OCI-M2 (cell line): Measurements from ENCODE around the gene OTULIN.

Source experiments
- DNase-seq: peaks from one replicate; lab custom pipeline; 2025; ENCODE audit not compliant: unreplicated experiment; lab: John Stamatoyannopoulos, UW

Gene OTULIN

DNA sequence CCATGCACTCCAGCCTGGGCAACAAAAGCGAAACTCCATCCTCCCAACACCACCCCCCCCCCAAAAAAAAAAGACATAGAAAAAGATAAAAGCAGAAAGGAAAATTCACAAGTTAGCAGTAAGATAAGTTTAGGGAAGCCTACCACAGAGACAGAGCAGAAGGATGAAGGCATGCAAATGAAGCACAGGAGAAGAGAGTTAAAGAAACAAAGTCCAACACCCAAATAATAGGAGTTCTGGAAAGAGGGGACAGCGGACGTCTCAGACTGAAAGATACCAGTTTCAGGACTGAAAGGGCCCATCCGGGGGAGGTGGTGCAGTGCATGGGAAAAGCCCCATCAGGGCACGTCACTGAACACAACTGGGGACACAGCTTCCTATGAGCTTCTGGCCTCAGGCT lies 54.3 kb downstream of the OTULIN start:
- no peak for DNase-seq

DNA sequence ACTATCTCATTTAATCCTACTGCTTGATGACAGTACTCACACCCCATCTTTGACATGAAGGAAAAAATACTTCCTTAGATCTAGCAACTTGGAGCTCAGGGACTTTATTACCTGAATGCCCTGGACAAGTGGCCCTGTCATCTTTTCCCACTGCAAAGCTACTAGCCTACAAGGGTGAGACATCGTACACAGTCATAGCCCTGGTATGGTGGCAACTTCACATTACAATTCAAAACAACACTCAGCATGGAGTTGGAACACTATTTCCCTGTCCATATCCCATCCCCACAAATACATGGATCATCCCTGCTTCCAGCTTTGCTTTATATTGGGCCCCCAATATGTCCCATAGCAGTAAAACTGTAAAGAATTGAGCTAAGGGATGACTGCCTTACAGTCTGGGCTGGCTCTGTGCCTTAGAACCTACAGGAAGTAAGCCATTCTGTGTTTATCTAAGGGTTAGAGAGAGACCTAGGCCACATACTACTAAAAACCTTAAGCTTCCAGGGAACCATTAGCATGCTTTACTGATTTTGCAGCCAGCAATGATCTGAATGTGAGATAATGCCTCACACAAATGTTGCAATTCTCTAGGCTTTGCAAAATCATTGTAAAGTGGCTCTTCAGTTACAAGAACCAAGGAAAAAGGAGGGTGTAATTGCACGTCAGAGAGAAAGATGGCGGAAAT lies 55.9 kb downstream of the OTULIN start:
- DNase-seq = no peak

GRCh38 chr5:14721990-14722656 lies 57.6 kb downstream of the OTULIN start:
- no peak for DNase-seq

GRCh38 chr5:14722923-14723322 lies 58.4 kb downstream of the OTULIN start:
- DNase-seq = no peak

DNA sequence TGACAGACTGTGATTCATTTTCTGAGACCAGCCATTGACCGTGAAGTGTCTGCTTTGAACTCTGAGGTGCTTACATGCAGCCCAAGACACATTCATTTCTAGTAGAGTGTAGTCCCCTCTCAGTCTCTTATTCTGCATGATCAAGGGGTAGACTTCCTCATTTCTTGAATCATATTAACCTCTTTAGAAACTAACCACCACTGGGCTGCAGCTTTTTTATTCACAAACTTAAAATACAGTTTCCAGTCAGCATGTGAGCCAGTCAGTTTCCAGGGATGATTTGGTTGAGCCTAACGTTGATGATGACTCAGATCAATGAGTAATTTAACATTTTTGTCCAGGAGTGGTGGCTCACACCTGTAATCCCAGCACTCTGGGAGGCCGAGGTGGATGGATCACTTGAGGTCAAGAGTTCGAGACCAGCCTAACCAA lies 59.2 kb downstream of the OTULIN start:
- no peak for DNase-seq

DNA sequence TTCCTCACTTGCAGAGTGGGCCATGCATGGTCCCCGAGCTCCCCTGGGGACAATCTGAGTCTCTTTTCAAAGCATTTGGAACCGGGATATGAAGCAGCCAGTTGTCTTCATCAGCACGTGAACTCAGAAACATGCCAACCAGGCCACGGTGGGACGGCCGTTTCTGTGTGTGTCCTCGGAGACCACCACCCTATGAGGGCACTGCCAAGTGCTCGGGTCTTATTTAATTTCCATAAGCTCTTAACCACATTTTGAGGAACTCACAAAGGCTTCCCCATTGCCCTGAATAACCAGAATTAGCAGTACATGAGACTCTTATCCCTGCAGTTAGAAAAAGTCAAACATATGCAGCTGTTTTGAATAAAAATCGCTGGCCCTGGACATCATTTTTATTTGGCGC lies 60.1 kb downstream of the OTULIN start:
- DNase-seq = no peak

DNA sequence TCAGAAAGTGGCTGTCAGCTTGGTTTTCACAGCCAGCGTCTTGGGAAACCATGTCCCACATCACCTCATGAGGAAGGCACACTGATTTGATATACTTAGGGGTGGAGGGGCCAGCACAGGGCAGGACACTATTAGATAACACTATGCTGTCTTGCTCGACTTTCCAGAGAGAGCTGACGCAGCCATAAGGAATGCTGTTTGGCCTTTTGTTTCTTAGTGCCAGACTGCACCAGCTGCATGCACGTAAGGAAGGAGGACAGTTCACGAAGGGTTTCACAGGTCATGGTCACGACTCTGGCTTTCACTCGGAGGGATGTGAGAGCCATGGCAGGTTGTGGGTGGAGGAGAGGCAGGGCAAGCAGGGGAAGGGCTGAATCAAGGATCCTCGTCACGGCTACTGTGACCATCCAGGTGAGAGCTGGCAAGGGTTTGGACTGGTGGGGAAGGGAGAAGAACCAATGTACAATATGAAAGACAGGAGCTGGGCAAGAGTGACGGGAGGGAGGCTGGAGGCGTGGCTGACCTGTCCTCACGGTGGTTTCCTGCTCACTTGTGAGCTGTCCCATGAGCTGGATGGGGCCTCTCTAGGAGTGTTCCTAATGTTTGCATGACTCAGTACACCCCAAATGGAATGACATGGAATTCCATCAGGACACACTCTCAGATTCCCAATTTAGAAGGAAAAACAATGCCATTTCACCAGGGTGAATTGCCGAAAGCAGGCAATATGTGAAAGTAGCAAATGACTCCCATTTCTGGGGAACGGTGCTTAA lies 61.7 kb downstream of the OTULIN start:
- DNase-seq = no peak

DNA sequence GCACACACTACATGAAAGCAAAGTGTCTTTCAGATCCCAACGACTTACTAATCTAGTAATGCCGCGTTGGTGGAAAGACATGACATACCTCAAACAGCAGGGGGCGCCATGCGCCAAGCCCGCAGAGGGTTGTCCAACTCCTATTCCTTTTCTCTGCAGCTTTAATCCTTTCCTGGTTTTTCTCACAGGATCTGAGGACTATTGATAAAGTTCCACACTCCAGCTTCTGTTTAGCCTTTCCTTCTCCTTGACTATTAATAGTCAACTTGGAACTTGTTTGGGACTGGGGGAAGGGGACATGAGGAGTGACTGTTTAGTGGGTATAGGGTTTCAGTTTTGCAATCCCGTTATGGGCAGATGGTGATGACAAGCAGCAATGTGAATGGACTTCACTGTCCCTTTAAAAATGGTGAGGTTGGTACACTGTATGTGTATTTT lies 62.9 kb downstream of the OTULIN start:
- DNase-seq = no peak

- DNase-seq = no peak
Measured at GRCh38 chr5:14727928-14728458, 63.5 kb downstream of the OTULIN start.

- no peak for DNase-seq
Measured at GRCh38 chr5:14728459-14728938, 64.0 kb downstream of the OTULIN start.

DNA sequence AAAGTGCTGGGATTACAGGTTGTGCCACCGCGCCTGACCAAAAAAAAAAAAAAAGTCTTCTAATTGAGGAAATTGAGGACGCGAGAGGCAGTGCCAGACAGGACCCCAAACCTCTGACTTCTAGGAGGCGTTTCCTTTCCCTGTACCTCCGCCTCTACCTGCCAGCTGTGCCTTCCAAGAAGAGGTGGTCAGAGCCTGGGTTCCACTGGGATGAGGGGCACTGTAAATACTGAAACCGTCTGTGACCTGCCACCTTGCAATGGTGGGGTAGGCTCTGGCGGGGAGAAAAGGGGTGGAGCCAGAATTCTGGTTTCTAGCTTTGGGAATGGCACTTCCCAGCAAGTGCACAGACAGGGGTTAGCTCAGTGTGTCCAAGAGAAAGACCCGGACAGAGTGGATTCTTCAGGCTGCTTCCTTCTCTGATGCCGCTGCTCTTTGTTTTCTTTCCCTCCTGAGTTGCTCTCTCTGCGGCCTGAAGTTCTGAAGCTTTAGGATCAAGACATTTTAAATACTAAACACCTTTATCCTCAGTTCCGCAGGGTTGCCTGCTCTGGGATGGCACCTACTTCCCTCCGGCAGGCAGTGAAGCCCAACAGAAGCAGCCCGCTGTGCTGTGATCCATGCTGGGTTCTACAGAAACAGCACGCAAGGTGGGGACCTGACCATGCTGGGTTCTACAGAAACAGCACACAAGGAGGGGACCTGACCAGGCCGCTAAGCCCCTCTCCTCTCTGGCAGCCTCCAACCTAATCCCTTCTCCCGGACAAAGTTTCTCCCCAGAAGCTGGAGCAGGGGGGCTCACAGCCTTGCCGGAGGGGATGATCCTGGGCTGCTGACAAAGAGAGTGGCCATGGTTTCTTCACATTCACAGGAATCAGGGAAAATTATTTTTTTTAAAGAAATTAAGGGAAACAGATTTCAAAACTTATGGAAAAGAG lies 65.2 kb downstream of the OTULIN start:
- DNase-seq = no peak

- DNase-seq = no peak
Measured at GRCh38 chr5:14730466-14730865, 65.9 kb downstream of the OTULIN start.

- no peak for DNase-seq
Measured at GRCh38 chr5:14730881-14731280, 66.4 kb downstream of the OTULIN start.

DNA sequence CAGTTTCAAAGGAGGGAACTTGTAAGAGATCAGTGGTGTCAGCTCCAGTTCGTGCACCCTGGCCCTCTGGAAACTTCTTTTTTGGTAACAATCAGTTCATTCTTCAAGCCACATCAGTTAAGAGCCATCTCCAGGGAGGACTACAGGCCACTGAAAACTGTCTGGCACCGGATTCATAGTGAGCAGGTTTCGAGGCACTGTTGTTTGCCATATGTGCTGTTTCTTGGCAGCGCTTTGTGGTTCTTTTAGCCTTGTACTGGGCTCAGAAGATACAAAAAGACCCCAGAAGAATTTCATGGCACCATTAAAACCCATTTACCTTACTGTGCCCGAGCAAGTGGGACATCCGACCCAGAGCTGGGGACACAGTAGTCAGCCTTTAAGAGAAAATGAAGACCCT lies 68.5 kb downstream of the OTULIN start:
- DNase-seq = no peak

- DNase-seq = no peak
Measured at GRCh38 chr5:14733661-14734060, 69.1 kb downstream of the OTULIN start.

- DNase-seq = no peak
Measured at GRCh38 chr5:14734396-14734795, 69.9 kb downstream of the OTULIN start.

DNA sequence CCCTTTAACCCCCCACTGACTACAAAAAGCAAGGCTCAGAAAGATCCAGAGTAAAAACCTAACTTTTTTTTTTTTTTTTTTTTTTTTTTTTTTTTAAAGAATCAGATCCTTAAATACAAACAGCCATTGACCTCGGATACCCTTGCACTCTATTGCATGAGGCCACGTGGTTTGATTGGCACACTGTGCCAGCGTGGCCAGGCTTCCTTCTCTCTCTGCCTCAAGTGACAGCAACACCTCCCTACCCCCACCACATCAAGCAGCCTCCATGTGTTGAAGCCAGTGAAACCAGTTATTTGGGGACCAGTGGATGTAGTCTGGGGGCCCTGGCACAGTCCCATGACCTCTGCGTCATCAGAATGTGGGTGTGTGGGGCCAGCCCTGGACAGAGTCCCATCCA lies 71.4 kb downstream of the OTULIN start:
- DNase-seq = no peak

GRCh38 chr5:14737291-14737690 lies 72.8 kb downstream of the OTULIN start:
- no peak for DNase-seq

DNA sequence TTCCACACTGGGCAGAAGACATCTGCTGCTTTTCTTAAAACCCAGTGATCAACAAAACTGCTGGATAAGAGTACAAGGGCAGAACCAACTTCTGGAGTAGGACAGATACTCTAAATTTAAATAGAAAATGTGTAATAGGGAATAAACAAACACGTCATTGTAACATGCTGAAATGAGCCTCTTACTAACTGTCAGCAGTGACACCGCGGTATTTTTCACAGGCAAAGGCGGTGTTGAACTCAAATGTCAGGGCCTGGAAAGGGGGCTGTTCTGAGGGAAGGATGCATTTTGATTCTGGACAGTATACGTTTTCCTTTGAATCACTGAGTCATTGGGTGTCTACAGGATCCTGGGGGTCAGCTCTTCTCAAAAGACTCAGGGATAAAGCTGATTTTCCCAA lies 73.5 kb downstream of the OTULIN start:
- no peak for DNase-seq

DNA sequence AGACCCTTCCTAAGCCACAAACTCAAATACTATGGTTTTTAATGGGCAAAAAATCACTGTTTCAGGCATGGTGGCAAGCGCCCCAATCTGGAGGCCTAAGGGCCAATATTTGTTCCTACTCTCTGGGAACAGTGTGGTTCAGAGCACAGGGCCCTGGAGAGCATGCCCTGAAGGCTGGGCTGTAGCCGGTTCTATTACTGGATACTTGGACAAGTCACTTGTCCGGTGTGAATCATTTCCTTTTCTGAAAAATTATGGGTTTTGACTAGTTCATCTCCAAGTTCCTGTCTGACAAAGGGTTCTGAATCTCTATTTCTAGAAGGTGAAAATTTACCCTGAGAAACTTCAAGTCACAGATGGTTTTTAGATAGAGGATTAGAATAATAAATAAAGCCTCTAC lies 75.0 kb downstream of the OTULIN start:
- DNase-seq = no peak

GRCh38 chr5:14739981-14740380 lies 75.5 kb downstream of the OTULIN start:
- no peak for DNase-seq
